LNCAP (cell line): ENCODE results near the gene ZW10.

Experiments used
- TF ChIP-seq, protein P1 (sequence below): fragments of 450-650 bp; IDR thresholded peaks from 2 replicates; pipeline ENCODE4 v1.5.1; 2017; ENCODE audit warnings: mild to moderate bottlenecking

Gene ZW10

DNA sequence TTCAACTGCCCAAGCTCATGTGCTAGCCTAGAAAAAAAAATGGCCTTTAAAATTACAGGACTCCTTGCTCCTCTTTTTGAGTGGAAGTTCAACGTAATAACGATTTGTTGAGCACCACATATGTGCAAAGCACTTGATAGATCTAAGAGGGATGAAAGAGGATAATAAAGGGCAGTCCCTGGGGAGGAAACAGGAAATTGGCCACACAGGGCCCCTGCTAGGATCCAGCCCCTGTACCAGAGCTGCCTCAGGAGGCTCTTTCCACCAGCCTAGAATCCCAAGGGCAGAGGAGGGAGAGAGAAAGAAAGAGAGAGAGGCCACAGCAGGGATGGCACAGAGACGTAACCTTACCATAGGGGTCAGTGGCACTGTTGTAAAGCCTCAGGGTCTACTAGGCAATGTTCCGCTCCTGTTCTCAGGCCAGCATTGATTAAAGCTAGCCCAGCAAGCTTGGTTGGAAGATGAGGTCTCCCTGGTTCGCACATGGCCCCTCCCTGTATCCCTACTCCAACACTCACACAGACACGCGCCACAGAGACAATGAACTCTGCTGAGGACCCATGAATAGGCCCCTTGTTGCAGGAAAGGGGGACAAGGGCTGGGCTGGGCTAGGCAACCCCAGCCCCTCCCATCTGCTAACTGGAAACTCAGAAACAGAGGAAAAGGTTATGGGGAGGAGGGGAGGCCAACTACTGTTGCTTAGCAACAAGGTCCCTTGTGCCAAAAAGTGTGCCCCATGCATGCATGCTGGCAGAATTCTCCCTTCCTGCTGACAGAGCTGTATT is 67.4 kb downstream of the ZW10 start, which contains the start of gene TMPRSS5:
TMPRSS5 (minus strand) TSS at position 438 of the 785 bp plus-strand sequence; CDS start at position 354, 84 bp downstream.
- TF ChIP-seq, protein P1, sequence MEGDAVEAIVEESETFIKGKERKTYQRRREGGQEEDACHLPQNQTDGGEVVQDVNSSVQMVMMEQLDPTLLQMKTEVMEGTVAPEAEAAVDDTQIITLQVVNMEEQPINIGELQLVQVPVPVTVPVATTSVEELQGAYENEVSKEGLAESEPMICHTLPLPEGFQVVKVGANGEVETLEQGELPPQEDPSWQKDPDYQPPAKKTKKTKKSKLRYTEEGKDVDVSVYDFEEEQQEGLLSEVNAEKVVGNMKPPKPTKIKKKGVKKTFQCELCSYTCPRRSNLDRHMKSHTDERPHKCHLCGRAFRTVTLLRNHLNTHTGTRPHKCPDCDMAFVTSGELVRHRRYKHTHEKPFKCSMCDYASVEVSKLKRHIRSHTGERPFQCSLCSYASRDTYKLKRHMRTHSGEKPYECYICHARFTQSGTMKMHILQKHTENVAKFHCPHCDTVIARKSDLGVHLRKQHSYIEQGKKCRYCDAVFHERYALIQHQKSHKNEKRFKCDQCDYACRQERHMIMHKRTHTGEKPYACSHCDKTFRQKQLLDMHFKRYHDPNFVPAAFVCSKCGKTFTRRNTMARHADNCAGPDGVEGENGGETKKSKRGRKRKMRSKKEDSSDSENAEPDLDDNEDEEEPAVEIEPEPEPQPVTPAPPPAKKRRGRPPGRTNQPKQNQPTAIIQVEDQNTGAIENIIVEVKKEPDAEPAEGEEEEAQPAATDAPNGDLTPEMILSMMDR, result no peak

GRCh38 chr11:113701491-113701890 is 72.0 kb downstream of the ZW10 start:
- TF ChIP-seq, protein P1, result no peak

DNA sequence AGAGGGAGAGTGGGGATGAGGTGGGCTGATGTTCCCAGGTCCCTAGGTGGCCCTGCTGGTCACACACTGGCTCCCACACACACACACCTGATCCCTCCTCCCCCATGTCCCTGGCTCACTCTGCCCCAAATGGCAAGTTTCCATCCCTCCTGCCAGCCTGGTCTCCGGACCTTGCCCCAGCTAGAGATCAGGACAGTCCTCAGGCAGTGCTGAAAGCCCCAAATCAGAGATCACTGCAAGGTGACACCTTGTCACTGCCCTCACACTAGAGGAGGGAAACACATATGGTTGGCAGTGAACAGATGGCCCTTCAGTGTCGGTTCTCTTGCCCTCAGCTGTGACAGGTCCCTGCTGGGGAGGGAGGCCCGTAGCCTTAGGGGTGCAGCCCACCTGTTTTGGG is 75.0 kb downstream of the ZW10 start:
- TF ChIP-seq, protein P1, result no peak

DNA sequence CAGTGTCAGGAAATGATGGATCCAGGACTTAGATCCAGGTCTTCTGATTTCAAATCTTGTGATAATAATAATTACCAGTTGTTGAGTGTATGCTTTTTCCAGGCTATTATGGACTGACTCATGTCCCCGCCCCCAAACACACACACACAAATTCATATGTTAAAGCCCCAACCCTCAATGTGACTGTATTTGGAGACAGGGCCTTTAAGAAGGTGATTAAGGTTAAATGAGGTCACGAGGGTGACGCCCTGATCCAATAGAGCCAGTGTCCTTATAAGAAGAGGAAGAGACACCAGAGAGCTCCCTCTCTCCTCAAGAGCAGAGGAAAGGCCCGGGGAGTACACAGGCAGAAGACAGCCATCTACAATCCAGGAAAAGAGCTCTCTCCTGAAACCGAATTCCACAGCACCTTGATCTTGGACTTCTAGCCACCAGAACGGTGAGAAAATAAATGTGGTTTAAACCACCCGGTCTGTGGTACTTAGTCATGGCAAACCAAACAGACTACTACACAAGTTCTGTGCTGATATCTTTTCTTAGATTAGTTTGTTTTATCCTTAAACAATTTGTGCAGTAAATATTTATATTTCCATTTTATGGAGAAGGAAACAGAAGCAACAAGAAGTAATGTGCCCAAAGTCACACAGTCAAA is 75.6 kb downstream of the ZW10 start:
- TF ChIP-seq, protein P1, result no peak

DNA sequence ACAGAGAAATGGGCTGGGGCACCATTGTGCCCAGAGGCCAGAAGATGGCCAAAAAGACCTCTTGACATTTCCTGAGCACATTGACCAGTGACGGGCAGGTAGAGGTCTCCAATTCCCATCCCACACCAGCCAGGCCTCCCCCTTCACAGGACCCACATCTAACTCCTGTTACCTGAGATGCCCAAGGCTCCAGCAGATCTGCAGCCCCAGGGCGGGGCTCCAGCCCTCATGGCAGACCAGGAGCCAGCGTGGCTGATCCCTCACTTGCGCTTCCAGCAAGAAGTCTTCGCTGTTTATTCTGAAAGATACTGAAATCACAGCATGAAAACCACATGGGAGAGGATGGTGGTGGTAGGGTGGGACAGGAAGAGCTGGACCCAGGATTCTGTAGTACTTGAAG is 76.4 kb downstream of the ZW10 start:
- TF ChIP-seq, protein P1, result no peak

DNA sequence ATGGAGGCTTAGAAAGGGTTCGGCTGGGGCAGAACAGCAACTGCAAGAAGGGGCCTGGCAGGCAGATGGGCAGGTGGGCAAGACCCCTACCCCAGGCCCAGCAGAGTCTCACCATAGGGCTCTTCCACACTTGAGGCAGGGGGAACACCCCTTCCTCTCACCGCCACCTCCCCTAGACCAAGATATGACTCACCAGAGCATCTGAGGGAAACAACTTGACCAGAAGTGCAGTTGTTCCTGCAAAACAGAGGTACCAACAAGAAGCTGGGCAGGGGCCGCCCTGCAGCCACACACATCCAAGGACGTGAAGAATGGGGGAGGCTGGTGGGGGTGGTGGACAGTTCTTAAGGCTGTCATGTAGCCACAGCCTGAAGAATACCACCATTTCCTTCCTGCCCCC is 78.3 kb downstream of the ZW10 start:
- TF ChIP-seq, protein P1, result no peak

GRCh38 chr11:113694390-113694789 is 79.1 kb downstream of the ZW10 start:
- TF ChIP-seq, protein P1, result no peak
